Esophagus muscularis mucosa (tissue), 4 donors: Measurements from ENCODE around the gene WDR47. TPM values are rescaled to one million over a fixed set of nuclear protein-coding genes. Genes with fewer than 3 reads are reported as not detected.

Experiments used
- DNase-seq: peaks from one replicate; pipeline ENCODE4 v3.0.0-alpha.2; 2017; ENCODE audit errors: extremely low spot score
- H3K27ac ChIP-seq, 4 donors: fragments of 200-600 bp; sonication (generic); replicated peaks in 1 of 4; 1 replicate in 3 of 4; 2 replicates in 1 of 4; pipeline ENCODE4 v1.5.1; 2016 to 2019; ENCODE audit warnings: mild to moderate bottlenecking in 1 of 4
- H3K27me3 ChIP-seq, 4 donors: fragments of 200-600 bp; sonication (generic); one replicate each; pipeline versions ENCODE4 v1.5.1 to v1.6.0; 2016 to 2019
- H3K36me3 ChIP-seq, 4 donors: fragments of 200-600 bp; sonication (generic); one replicate each; pipeline ENCODE4 v1.5.1; 2016 to 2019
- H3K4me1 ChIP-seq, 4 donors: fragments of 200-600 bp; sonication (generic); one replicate each; pipeline ENCODE4 v1.5.1; 2016 to 2019
- H3K4me3 ChIP-seq, 4 donors: fragments of 200-600 bp; sonication (generic); 1 replicate in 2 of 4; 2 replicates in 2 of 4; pipeline ENCODE4 v1.5.1; 2016 to 2019; ENCODE audit warnings: mild to moderate bottlenecking in 4 of 4, moderate library complexity in 1 of 4
- H3K9me3 ChIP-seq, 4 donors: fragments of 200-600 bp; sonication (generic); 1 replicate in 3 of 4; 2 replicates in 1 of 4; pipeline ENCODE4 v1.5.1; 2016 to 2019
- CTCF ChIP-seq, 3 experiments: fragments of 200-600 bp in 2 of 3; fragments of 450-650 bp in 1 of 3; sonication (generic) in 2 of 3; IDR thresholded peaks; one replicate each; pipeline ENCODE4 v1.5.1; 2017 to 2019; ENCODE audit warnings: antibody characterized with exemption in 3 of 3, mild to moderate bottlenecking in 2 of 3, moderate library complexity in 1 of 3
- EP300 ChIP-seq: sonication (generic); formaldehyde crosslinking; IDR thresholded peaks from one replicate; pipeline ENCODE4 v1.6.1; 2017; ENCODE audit warnings: antibody characterized with exemption
- POLR2A ChIP-seq: fragments of 450-650 bp; IDR thresholded peaks from one replicate; pipeline ENCODE4 v1.6.1; 2017; ENCODE audit warnings: antibody characterized with exemption, moderate library complexity, mild to moderate bottlenecking, low read depth
- POLR2AphosphoS5 ChIP-seq, 2 donors: sonication (generic); formaldehyde crosslinking; IDR thresholded peaks; one replicate each; pipeline ENCODE4 v1.6.1; 2017; ENCODE audit warnings: antibody characterized with exemption in 2 of 2
- WGBS: methylation state at CpG from one replicate; pipeline ENCODE4 v1.1.5; 2018; 5-methylcytosine and 5-hydroxymethylcytosine counted together
- intact Hi-C: fragments of 100-400 bp; cut with DNase I; formaldehyde crosslinking; loops from one replicate; pipeline ENCODE4 v1.15.1; 2023
- total RNA-seq, 4 donors: library from RNA; depleted of rRNA; stranded (reverse); fragments of >200 nt; gene quantifications; one replicate each; pipeline versions ENCODE4 v1.1.0 to v1.2.1, GENCODE V29; 2016

The WDR47 gene
- total RNA-seq, 4 donors from 2014 or later, result 16.1 to 27.3 (median 18.1) TPM

- DNase-seq, result no peak
- 68% methylated on average over 31 of the region's 31 CpGs for WGBS
- Histone ChIP-seq H3K27ac (peak overlapping the region; percentile 94 to 99 (median 98)), H3K36me3 (peaks cover 0 to 18% (median 12%) of the 10 kb centered on the region in 4 donors), H3K9me3 (no peaks in the 10 kb centered on the region), H3K27me3 (no peaks in the 10 kb centered on the region), H3K4me1 (peaks cover 35 to 50% (median 46%) of the 10 kb centered on the region in 4 donors), H3K4me3 (peak overlapping the region; percentile 80 to 94 (median 83))
- intact Hi-C loops, result no loop called here
- TF ChIP-seq CTCF (IDR thresholded peaks at IDR 0.05), result peak; percentile 61 to 70 (median 62)
- TF ChIP-seq POLR2A, result no peak
- TF ChIP-seq POLR2AphosphoS5 (IDR thresholded peaks at IDR 0.05), result peak; percentile 30 to 58
These were observed 47.5 kb upstream of the WDR47 start for GRCh38 chr1:109089242-109090015.

DNA sequence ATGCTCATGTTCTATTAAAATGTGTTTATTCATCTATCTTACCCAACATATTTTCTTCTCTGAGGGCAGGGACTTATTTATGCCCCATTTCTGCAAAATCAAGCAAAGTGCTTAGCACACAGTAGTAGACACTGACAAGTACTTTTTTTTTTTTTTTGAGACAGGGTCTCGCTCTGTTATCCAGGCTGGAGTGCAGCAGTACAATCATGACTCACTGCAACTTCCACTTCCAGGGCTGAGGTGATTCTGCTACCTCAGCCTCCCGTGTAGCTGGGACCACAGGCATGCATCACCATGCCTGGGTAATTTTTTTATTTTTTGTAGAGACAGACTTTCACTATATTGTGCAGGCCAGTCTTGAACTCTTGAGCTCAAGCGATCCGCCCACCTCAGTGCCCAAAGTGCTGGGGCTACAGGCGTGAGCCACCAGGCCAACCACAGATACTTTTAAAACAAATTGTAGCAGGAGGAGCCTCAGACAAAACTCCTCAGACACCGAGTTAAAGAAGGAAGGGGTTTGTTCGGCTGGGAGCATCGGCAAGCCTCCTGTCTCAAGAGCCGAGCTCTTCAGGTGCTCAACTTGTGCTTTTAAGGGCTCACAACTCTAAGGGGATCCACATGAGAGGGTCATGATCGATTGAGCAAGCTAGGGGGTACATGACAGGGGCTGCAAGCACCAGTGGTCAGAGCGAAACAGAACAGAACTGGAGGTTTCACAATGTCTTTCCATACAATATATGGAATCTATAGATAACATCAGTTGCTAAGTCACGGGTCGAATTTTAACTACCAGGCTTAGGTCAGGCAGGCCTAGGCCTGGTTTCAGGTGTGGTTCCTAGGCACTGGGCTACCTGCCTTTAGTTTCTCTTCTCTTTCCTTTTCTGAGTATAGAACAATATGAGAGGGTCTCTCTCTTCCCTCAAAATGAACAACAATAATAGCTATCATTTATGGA, 42.9 kb upstream of the WDR47 start:
- H3K4me3 ChIP-seq, result no peak overlapping the region
- TF ChIP-seq POLR2A (no peak), EP300 (no peak), CTCF (IDR thresholded peaks at IDR 0.05) (no peak), POLR2AphosphoS5 (IDR thresholded peaks at IDR 0.05) (no peak)
- H3K36me3 ChIP-seq, result no peaks in the 10 kb centered on the region
- H3K9me3 ChIP-seq, result no peaks in the 10 kb centered on the region
- H3K27me3 ChIP-seq, result no peaks in the 10 kb centered on the region
- intact Hi-C loops, result no loop called here
- peaks cover 9 to 18% (median 13%) of the 10 kb centered on the region in 4 donors for H3K4me1 ChIP-seq
- DNase-seq, result no peak
- WGBS, result 88% methylated on average over 13 of the region's 13 CpGs
- H3K27ac ChIP-seq, result no peak overlapping the region

DNA sequence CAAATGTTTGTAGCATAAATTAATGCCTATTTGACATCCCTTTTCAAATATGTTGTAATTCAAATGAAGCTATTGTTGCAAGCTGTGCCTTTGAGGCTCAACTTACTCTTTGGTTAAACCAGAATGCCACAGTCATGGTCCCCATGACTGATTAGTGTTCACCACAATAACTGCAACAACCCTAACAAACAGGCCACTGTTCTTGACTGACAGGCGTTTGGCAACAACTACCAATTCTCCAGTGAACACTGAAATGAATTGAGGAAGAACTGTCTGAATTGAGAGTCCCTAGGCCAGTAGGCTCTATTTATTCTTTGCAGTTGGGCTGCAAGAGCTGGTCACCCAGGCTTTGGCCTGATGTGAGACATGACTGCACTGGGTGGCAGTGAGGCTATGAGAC, 42.0 kb upstream of the WDR47 start:
- H3K27me3 ChIP-seq, result no peaks in the 10 kb centered on the region
- H3K36me3 ChIP-seq, result no peaks in the 10 kb centered on the region
- H3K4me1 ChIP-seq, result peaks cover 3 to 10% (median 6%) of the 10 kb centered on the region in 4 donors
- WGBS, result 45% methylated on average over 1 of the region's 1 CpG
- H3K4me3 ChIP-seq, result no peak overlapping the region
- no peaks in the 10 kb centered on the region for H3K9me3 ChIP-seq
- DNase-seq, result no peak
- intact Hi-C loops, result no loop called here
- TF ChIP-seq POLR2A (no peak), CTCF (IDR thresholded peaks at IDR 0.05) (no peak), POLR2AphosphoS5 (IDR thresholded peaks at IDR 0.05) (no peak), EP300 (no peak)
- H3K27ac ChIP-seq, result no peak overlapping the region

- Histone ChIP-seq H3K27me3 (no peaks in the 10 kb centered on the region), H3K4me1 (peaks cover 0 to 7% (median 3%) of the 10 kb centered on the region in 4 donors), H3K4me3 (no peak overlapping the region), H3K27ac (peak overlapping the region in 1 of 4 donors; percentile 23), H3K9me3 (no peaks in the 10 kb centered on the region), H3K36me3 (no peaks in the 10 kb centered on the region)
- 86% methylated on average over 3 of the region's 3 CpGs for WGBS
- intact Hi-C loops, result no loop called here
- TF ChIP-seq POLR2AphosphoS5 (IDR thresholded peaks at IDR 0.05) (no peak), POLR2A (no peak), CTCF (IDR thresholded peaks at IDR 0.05) (no peak), EP300 (no peak)
- DNase-seq, result no peak
These were observed 41.6 kb upstream of the WDR47 start for GRCh38 chr1:109083501-109083900.
